A673 (cell line): ENCODE measurements around the gene NDST4.

ENCODE experiments used
- EZH2 ChIP-seq: fragments of 200-600 bp; sonication (generic); IDR thresholded peaks from 2 replicates; pipeline ENCODE4 v1.6.1; 2017; ENCODE audit warnings: borderline replicate concordance, low read depth, mild to moderate bottlenecking, mixed read lengths, antibody characterized with exemption, low read length; ENCODE audit not compliant: poor library complexity, severe bottlenecking
- TF ChIP-seq, protein P1 (sequence below): fragments of 300-800, 200-600 bp; sonication (generic); conservative IDR thresholded peaks from 2 replicates; pipeline ENCODE4 v1.5.1; 2017; ENCODE audit warnings: low read depth, mild to moderate bottlenecking, antibody characterized with exemption, low read length, moderate library complexity, mixed read lengths

DNA sequence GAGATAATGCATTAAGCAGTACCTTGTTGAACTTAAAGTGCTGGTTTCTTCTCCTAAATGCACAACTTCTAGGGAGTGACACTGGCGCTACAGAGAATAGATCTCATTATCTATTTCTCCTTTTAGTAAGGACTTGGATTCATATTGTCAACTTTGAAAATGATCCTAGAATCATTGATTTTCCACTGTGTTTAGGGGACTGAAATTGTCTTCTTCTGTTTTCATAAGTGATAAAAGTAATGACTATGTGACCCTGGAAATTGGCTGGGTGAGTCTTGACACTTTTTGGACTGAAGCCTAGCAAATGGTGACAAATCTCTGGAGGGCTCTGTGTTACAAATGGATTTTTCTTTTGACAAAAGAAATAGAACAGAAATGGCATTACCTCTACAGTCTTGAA, 167.8 kb downstream of the NDST4 start:
- TF ChIP-seq, protein P1, sequence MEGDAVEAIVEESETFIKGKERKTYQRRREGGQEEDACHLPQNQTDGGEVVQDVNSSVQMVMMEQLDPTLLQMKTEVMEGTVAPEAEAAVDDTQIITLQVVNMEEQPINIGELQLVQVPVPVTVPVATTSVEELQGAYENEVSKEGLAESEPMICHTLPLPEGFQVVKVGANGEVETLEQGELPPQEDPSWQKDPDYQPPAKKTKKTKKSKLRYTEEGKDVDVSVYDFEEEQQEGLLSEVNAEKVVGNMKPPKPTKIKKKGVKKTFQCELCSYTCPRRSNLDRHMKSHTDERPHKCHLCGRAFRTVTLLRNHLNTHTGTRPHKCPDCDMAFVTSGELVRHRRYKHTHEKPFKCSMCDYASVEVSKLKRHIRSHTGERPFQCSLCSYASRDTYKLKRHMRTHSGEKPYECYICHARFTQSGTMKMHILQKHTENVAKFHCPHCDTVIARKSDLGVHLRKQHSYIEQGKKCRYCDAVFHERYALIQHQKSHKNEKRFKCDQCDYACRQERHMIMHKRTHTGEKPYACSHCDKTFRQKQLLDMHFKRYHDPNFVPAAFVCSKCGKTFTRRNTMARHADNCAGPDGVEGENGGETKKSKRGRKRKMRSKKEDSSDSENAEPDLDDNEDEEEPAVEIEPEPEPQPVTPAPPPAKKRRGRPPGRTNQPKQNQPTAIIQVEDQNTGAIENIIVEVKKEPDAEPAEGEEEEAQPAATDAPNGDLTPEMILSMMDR: no peak
- no peak for TF ChIP-seq EZH2
